ENCODE data around the gene SPSB3. TPM values are rescaled to one million over a fixed set of nuclear protein-coding genes. Genes with fewer than 3 reads are reported as not detected.

The SPSB3 gene
- total and polyA plus RNA-seq, 9 of the 15 experiments (the other 6 are each of a cell fraction or from before 2014, with no cell fraction given) = 0.39 to 37.4 (median 7.1) TPM

DNA sequence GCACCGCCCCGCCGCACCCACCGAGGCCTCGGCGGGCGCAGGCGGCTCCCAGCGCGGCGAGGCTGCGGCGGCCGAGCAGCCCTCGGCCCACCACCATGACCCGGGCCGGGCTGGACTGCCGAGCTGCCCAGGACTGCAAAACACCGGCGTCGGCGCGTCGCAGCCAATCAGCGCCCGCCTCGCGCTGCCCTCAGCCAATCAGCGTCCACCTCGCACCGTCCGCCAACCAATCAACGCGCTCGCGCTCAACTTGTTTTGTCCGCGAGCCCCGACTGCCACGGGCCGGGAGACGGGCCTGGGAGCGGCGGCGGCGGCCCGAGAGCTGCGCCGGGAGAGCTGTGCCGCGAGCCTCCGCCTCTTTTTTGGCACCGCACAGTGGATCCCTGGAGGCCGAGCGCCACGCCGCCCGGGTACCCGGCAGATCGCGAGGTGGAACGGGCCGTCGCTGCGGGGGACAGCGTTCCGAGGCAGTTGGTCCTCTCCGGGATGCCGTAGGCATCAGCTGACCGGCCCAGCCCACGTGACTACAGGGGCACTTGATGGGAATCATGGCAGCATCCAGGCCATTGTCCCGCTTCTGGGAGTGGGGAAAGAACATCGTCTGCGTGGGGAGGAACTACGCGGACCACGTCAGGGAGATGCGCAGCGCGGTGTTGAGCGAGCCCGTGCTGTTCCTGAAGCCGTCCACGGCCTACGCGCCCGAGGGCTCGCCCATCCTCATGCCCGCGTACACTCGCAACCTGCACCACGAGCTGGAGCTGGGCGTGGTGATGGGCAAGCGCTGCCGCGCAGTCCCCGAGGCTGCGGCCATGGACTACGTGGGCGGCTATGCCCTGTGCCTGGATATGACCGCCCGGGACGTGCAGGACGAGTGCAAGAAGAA, 44.6 kb upstream of the SPSB3 start, which contains the start of the genes FAHD1 and HAGH (continued):
- TF ChIP-seq, protein P1, sequence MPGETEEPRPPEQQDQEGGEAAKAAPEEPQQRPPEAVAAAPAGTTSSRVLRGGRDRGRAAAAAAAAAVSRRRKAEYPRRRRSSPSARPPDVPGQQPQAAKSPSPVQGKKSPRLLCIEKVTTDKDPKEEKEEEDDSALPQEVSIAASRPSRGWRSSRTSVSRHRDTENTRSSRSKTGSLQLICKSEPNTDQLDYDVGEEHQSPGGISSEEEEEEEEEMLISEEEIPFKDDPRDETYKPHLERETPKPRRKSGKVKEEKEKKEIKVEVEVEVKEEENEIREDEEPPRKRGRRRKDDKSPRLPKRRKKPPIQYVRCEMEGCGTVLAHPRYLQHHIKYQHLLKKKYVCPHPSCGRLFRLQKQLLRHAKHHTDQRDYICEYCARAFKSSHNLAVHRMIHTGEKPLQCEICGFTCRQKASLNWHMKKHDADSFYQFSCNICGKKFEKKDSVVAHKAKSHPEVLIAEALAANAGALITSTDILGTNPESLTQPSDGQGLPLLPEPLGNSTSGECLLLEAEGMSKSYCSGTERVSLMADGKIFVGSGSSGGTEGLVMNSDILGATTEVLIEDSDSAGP (CRISPR knock-in tag; IDR thresholded peaks at IDR 0.05) = no peak
- TF ChIP-seq MBD2 (IDR thresholded peaks at IDR 0.05; ENCODE audit: borderline replicate concordance, low read depth) = peak; percentile 93
- no peak for TF ChIP-seq MCM5 (IDR thresholded peaks at IDR 0.05; ENCODE audit: low read depth)
- no peak for TF ChIP-seq RBM15 (IDR thresholded peaks at IDR 0.05; ENCODE audit: insufficient read depth, low read length)
- no peak for TF ChIP-seq STAT5B (CRISPR knock-in tag; IDR thresholded peaks at IDR 0.05)
- TF ChIP-seq LEF1 (IDR thresholded peaks at IDR 0.05) = no peak; the same call in 1 of the 2 replicates
- no peak for TF ChIP-seq WHSC1 (IDR thresholded peaks at IDR 0.05; ENCODE audit: low read length)
- TF ChIP-seq CAMTA2 (CRISPR knock-in tag; conservative IDR thresholded peaks at IDR 0.05) = no peak
- TF ChIP-seq, protein P2, sequence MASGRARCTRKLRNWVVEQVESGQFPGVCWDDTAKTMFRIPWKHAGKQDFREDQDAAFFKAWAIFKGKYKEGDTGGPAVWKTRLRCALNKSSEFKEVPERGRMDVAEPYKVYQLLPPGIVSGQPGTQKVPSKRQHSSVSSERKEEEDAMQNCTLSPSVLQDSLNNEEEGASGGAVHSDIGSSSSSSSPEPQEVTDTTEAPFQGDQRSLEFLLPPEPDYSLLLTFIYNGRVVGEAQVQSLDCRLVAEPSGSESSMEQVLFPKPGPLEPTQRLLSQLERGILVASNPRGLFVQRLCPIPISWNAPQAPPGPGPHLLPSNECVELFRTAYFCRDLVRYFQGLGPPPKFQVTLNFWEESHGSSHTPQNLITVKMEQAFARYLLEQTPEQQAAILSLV (tag; IDR thresholded peaks at IDR 0.05) = no peak
- TF ChIP-seq ZSCAN32 (CRISPR knock-in tag; IDR thresholded peaks at IDR 0.05) = no peak
- no peak for TF ChIP-seq ZC3H11A (IDR thresholded peaks at IDR 0.05; ENCODE audit: low read depth, low read length)
- no peak for TF ChIP-seq SMAD3 (CRISPR knock-in tag; conservative IDR thresholded peaks at IDR 0.05)
- peak; percentile 40; the same call in 1 of the 2 replicates for TF ChIP-seq KLF13 (tag; IDR thresholded peaks at IDR 0.05; ENCODE audit: borderline replicate concordance, low read depth)
- TF ChIP-seq NR2F6 (CRISPR knock-in tag; IDR thresholded peaks at IDR 0.05) = no peak
- no peak for TF ChIP-seq PML (IDR thresholded peaks at IDR 0.05; ENCODE audit: low read length)
- TF ChIP-seq HDAC2 (IDR thresholded peaks at IDR 0.05) = peak; percentile 96
- no peak for TF ChIP-seq DDX20 (tag; IDR thresholded peaks at IDR 0.05; ENCODE audit: low read depth)
- TF ChIP-seq FOXJ3 (CRISPR knock-in tag; IDR thresholded peaks at IDR 0.05) = no peak
- TF ChIP-seq, protein P3, sequence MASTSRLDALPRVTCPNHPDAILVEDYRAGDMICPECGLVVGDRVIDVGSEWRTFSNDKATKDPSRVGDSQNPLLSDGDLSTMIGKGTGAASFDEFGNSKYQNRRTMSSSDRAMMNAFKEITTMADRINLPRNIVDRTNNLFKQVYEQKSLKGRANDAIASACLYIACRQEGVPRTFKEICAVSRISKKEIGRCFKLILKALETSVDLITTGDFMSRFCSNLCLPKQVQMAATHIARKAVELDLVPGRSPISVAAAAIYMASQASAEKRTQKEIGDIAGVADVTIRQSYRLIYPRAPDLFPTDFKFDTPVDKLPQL (IDR thresholded peaks at IDR 0.05; ENCODE audit: extremely low read depth, insufficient read length) = no peak
- no peak for TF ChIP-seq SRSF9 (IDR thresholded peaks at IDR 0.05; ENCODE audit: borderline replicate concordance, low read depth, low read length)
- TF ChIP-seq, protein P4, sequence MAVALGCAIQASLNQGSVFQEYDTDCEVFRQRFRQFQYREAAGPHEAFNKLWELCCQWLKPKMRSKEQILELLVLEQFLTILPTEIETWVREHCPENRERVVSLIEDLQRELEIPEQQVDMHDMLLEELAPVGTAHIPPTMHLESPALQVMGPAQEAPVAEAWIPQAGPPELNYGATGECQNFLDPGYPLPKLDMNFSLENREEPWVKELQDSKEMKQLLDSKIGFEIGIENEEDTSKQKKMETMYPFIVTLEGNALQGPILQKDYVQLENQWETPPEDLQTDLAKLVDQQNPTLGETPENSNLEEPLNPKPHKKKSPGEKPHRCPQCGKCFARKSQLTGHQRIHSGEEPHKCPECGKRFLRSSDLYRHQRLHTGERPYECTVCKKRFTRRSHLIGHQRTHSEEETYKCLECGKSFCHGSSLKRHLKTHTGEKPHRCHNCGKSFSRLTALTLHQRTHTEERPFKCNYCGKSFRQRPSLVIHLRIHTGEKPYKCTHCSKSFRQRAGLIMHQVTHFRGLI (CRISPR knock-in tag; IDR thresholded peaks at IDR 0.05) = no peak
- TF ChIP-seq PRMT5 (CRISPR knock-in tag; IDR thresholded peaks at IDR 0.05) = no peak
- peak; percentile 4; the same call in 1 of the 2 replicates for TF ChIP-seq ZBTB7A (IDR thresholded peaks at IDR 0.05; ENCODE audit: borderline replicate concordance, control insufficient read depth, low read depth, low read length)
- TF ChIP-seq LARP7 (IDR thresholded peaks at IDR 0.05) = peak; percentile 45; the same call in 1 of the 2 replicates

All from K562 (cell line).